Measurements from ENCODE around the gene PXDN.
"Not testable (repeated sequence)": the region's sequence is repeated elsewhere in the genome, so short reads cannot be mapped to it uniquely, and the experiment has no call there.

Gene PXDN

DNA sequence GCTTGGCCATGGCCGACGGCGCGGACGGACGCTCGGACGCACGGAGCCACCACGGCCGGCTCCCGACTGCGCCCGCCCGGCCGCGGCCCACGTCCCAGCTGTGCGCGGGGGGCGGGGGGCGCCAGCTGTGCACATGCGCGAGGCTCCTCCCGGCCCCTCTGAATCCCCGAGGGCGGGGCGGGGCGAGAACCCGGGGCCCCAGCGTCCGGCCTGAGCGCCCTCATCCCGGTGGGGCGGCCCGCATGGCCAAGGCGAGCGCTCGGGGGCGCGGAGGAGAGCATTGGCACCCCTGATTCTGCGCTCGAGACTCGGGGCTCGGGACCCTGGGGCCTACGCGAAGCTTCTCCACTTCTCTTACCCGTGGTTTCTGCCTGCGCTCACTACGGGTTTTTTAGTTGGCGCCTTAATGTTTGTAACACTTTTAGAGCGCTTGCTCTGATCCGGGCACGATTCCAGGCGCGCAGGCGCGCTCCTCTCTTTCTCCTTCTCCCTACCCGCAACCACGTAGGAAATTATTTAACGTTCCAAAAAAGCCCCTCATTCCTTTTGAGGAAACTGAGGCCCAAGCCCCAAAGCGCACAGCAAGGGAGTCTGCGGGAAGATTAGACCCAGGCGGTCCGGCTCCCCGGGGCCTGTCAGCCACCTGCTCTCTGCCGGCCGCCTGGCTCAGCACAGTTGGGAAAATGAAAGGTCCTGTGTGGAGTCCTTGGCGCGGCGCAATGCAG lies at the start of gene PXDN:
Gene PXDN, minus strand, starts transcription at position 70 of the 725 bp plus-strand sequence. Its CDS starts 60 bp downstream, at position 10.
- FAIRE-seq, result no peak

GRCh38 chr2:1793868-1794445 lies 49.6 kb upstream of the PXDN start:
- FAIRE-seq, result no peak

- no peak for FAIRE-seq
Observed at GRCh38 chr2:1793001-1793867, 48.9 kb upstream of the PXDN start.

DNA sequence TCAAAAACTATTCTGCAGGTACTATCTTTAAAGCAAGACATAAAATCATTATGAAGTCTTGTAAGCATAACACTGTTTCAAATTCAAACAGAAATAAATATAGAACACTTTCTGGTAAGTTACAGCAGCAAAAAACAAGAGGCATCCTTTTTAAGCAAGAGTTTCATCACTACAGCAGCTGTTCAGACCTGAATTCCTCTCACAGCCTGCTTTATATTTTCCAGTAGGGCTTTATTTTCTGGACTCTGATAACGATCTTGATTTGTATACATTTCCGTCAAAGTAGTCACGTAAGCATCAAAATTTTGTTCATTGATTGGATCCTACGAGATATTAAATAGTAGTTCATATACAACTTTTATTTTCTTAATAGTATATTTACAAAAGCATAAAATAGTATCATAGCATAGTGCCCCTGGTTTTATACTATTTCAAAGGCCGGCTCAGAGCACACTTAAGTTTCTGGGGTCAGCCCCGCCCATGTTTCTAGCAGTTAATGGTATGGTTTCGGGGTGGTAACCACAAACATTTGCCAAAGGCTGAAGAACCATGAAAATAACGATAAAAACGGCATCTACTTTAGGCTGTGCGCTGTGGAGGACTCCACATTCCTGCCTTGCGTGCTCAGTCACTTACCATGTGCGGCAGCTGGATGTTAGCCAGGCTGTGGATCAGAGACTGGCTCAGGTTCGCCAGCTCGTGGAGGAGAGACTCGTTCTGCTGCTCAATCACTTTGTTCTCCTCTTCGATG lies 47.5 kb upstream of the PXDN start:
- no peak for FAIRE-seq

DNA sequence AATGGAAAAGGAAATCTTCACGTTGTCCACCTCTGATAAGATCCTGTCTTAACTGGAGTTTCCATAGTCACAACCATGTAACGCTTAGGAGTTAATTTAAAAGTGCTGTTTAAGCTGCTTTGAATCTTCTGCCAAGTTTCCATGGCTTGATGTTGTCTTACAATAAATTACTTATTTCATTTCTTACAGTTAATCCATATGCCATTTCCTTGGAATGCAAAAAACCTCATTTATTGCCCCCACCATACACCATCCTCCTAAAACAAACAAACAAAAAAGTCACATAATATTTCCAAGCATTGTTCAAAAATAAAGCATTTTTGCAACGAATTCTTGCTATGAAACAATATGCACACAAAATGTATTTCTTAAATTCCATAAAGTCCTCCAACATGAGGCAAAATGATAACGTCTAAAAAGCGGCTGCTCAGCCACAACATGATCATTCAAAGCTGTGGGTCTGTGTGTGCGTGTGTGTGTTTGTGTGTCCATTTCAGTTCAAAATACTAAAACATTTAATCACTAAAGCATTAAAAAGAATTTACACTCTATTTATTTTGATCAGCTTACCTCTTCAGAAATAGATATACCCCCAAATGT lies 46.8 kb upstream of the PXDN start:
- FAIRE-seq, result no peak

DNA sequence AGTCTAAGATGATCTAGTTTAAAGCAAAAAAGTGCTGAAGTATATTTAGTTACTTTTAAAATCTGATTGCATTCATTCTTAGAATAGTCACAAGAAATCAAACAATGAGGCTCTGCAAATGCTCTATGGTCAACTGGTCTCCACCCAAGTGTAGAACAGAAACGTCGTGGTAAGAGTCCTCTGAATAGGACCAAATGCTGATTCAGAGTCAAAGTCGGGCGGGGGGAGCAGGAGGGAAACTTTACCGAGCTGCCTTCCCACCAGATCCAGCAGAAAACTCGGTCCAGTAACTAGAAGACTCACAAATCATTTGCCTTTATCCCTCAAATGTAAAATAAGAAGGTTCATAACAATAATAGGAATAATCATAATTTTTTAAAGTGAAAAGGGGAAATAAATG lies 46.2 kb upstream of the PXDN start:
- FAIRE-seq, result no peak

DNA sequence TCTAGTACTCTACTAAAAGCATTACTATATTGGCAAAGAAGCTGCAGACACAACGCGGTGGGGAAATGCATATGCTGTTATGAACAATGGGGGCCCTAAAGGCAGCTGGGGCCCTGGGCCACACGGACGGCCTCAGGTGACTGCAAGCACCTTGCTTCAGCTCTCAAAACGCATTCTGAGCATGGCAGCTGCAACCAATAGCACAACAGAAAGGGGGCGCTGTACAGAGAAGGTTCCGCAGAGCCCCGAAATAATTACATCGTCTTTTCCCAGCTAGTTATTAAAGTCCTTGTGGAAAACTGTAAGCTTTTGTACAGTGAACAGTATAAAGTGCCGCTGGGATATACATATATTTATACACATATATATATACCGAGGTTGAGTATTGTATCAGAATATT lies 45.3 kb upstream of the PXDN start:
- no peak for FAIRE-seq

GRCh38 chr2:1788478-1788959 lies 44.2 kb upstream of the PXDN start:
- no peak for FAIRE-seq

GRCh38 chr2:1787755-1788477 lies 43.6 kb upstream of the PXDN start:
- no peak for FAIRE-seq

- no peak for FAIRE-seq
Observed at GRCh38 chr2:1784986-1785617, 40.8 kb upstream of the PXDN start.

GRCh38 chr2:1784087-1784486 lies 39.8 kb upstream of the PXDN start:
- no peak for FAIRE-seq

DNA sequence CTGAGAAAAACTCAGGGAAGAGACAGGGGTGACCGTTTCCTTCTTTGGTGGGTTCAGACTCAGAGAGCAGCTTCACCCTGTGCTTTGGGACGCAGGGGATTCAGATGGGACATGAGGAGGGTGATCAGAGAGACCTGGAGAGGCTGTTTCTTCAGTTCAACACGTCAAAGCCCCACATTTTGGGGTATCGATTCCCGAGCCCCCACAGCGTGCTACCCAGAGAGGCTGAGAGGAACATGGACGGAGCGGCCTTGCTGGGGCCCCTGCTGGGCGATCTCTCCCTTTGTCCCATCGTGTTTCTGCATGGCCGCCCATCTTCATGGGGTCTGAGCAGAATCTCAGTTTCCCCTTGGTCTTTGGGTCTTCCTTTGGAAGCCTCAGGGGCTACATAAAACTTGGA lies 38.2 kb upstream of the PXDN start:
- no peak for FAIRE-seq

DNA sequence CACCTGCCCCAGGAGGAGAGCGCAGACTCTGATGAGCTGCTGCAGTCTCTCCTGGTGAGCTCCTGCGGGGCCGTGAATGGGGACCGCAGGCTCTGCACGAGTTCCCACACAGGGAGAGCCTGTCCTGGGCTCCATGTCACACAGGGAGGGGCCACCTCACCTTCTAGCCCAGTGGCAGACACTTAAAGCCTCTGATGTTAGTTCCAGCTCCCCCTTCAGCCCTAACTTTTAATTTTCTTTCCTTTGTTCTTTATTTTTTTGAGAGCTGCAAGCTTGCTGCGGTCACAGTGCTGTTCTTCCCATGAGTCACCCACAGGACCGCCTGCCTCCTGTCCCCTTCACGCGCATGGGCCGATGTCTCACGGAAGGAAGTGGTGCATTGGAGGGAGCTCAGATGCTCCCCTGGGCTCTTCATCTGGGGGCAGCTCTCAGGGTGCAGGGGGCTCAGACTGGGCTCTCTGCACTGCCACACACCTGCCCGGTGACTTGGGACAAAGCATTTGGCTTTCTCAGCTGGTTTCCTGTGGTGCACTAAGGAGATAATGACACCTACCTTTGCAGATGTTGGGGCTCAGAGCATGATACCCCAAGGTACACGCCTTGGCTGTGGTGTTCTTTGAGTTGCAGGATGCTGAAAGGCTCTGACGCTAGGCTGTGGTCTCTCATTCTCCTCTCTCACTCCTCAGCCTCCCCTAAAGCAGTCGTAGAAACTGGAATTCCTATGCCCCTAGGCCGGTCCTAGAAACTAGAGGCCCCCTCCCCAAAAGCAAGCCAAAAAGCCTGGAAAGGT lies 37.2 kb upstream of the PXDN start:
- FAIRE-seq, result no peak

DNA sequence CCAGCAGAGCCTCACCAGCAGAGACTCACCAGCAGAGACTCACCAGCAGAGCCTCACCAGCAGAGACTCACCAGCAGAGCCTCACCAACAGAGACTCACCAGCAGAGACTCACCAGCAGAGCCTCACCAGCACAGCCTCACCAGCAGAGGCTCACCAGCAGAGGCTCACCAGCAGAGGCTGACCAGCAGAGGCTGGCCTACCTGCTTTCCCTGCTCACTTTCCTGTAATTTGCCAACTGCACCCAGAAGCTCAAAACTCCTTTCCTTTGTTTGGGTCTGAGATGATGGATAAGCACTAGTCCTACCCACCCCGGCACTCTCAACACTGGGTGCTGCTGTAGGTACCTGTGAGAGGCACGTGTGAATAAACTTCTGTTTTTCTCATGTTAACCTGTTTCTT lies 36.4 kb upstream of the PXDN start:
- no peak for FAIRE-seq

GRCh38 chr2:1780054-1780453 lies 35.7 kb upstream of the PXDN start:
- FAIRE-seq, result not testable (repeated sequence)

- FAIRE-seq, result no peak
Observed at GRCh38 chr2:1778566-1778965, 34.3 kb upstream of the PXDN start.

GRCh38 chr2:1777781-1778180 lies 33.5 kb upstream of the PXDN start:
- no peak for FAIRE-seq

GRCh38 chr2:1777156-1777555 lies 32.8 kb upstream of the PXDN start:
- no peak for FAIRE-seq

- FAIRE-seq, result no peak
Observed at GRCh38 chr2:1775511-1776035, 31.3 kb upstream of the PXDN start.

DNA sequence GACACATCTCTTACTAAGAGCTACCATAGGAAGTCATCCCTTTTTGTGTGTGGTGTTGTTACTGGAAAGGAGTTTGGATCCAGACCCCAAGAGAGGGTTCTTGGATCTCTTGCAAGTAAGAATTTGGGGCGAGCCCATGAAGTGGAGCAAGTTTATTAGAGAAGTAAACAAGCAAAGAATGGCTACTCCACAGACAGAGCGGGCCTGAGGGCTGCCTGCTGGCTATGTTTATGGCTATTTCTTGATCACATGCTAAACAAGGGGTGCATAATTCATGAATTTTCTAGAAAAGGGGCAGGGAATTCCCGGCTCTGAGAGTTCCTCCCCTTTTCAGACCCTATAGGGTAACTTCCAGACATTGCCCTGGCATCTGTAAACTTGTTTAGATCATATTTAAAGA lies 30.6 kb upstream of the PXDN start:
- FAIRE-seq, result no peak
